NB4 (cell line): ENCODE measurements around the gene PHACTR3.

Experiments used
- POLR2A ChIP-seq: IDR thresholded peaks from 2 replicates; pipeline ENCODE4 v1.6.1; 2011; ENCODE audit warnings: mild to moderate bottlenecking; ENCODE audit not compliant: insufficient read length; ENCODE audit errors: extremely low read depth
- TF ChIP-seq, protein P1 (sequence below): IDR thresholded peaks from one replicate; pipeline ENCODE4 v1.5.1; 2012; ENCODE audit warnings: low read depth, low read length
- TF ChIP-seq, protein P2 (sequence below): IDR thresholded peaks from 2 replicates; pipeline ENCODE4 v1.6.1; 2011; ENCODE audit warnings: low read depth, low read length

DNA sequence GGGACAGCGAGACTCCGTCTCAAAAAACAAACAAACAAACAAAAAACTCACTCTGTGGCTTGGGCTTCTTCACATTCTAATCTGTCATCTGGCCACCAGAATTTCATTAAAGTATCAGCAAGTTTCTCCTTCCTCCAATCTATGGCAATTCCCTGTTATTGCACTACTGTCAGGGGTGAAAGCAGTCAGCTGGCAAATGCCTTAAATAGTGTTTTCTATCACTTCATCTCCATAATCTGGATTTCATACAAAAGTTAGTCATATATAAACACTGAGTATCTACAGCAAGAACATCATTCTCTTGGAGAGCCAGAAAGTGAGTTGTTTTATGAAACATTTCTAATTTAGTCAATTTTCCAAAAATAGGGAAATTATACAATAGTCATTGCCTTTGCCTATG is 56.1 kb downstream of the PHACTR3 start:
- TF ChIP-seq, protein P1, sequence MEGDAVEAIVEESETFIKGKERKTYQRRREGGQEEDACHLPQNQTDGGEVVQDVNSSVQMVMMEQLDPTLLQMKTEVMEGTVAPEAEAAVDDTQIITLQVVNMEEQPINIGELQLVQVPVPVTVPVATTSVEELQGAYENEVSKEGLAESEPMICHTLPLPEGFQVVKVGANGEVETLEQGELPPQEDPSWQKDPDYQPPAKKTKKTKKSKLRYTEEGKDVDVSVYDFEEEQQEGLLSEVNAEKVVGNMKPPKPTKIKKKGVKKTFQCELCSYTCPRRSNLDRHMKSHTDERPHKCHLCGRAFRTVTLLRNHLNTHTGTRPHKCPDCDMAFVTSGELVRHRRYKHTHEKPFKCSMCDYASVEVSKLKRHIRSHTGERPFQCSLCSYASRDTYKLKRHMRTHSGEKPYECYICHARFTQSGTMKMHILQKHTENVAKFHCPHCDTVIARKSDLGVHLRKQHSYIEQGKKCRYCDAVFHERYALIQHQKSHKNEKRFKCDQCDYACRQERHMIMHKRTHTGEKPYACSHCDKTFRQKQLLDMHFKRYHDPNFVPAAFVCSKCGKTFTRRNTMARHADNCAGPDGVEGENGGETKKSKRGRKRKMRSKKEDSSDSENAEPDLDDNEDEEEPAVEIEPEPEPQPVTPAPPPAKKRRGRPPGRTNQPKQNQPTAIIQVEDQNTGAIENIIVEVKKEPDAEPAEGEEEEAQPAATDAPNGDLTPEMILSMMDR = no peak
- no peak for TF ChIP-seq POLR2A
- TF ChIP-seq, protein P2, sequence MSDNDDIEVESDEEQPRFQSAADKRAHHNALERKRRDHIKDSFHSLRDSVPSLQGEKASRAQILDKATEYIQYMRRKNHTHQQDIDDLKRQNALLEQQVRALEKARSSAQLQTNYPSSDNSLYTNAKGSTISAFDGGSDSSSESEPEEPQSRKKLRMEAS = no peak
